NCI-H1694 treated with DMSO at 0.1 percent for 48 hours (cell line): ENCODE data around the gene PDLIM7.

Experiments used
- DNase-seq: peaks from one replicate; lab custom pipeline; 2025; lab: John Stamatoyannopoulos, UW

The PDLIM7 gene

GRCh38 chr5:177524941-177525655 is 27.7 kb upstream of the PDLIM7 start:
- no peak for DNase-seq

GRCh38 chr5:177524539-177524900 is 27.1 kb upstream of the PDLIM7 start:
- no peak for DNase-seq

GRCh38 chr5:177523711-177524538 is 26.5 kb upstream of the PDLIM7 start:
- DNase-seq: no peak

GRCh38 chr5:177520916-177521513 is 23.6 kb upstream of the PDLIM7 start:
- no peak for DNase-seq

GRCh38 chr5:177520271-177520670 is 22.9 kb upstream of the PDLIM7 start:
- no peak for DNase-seq

- DNase-seq: no peak
These were observed 22.2 kb upstream of the PDLIM7 start for GRCh38 chr5:177519463-177520235.

GRCh38 chr5:177516601-177517568 is 19.5 kb upstream of the PDLIM7 start, which contains the start of gene DDX41:
Gene DDX41, minus strand, starts transcription at chr5:177516961. Its CDS starts 16 bp downstream, at chr5:177516945.
- peak; percentile 95 for DNase-seq

- no peak for DNase-seq
These were observed 18.2 kb upstream of the PDLIM7 start for GRCh38 chr5:177515580-177515979.

GRCh38 chr5:177514541-177514940 is 17.1 kb upstream of the PDLIM7 start:
- no peak for DNase-seq

- DNase-seq: no peak
These were observed 16.1 kb upstream of the PDLIM7 start for GRCh38 chr5:177513500-177513899.

- no peak for DNase-seq
These were observed 15.5 kb upstream of the PDLIM7 start for GRCh38 chr5:177512736-177513380.

GRCh38 chr5:177511796-177512675 is 14.6 kb upstream of the PDLIM7 start:
- DNase-seq: no peak

GRCh38 chr5:177511181-177511580 is 13.8 kb upstream of the PDLIM7 start:
- no peak for DNase-seq

GRCh38 chr5:177510567-177511053 is 13.2 kb upstream of the PDLIM7 start:
- no peak for DNase-seq

- no peak for DNase-seq
These were observed 12.7 kb upstream of the PDLIM7 start for GRCh38 chr5:177509991-177510566.

- no peak for DNase-seq
These were observed 12.1 kb upstream of the PDLIM7 start, which contains the start of gene DOK3 for GRCh38 chr5:177509381-177509951. Gene DOK3, minus strand, starts transcription at chr5:177509826. Its CDS starts 286 bp downstream, at chr5:177509540.

GRCh38 chr5:177508837-177509236 is 11.4 kb upstream of the PDLIM7 start:
- no peak for DNase-seq

GRCh38 chr5:177508221-177508611 is 10.8 kb upstream of the PDLIM7 start:
- DNase-seq: no peak
